GM23338 (cell line): ENCODE measurements around the gene ACSL6. TPM values are rescaled to one million over a fixed set of nuclear protein-coding genes. Genes with fewer than 3 reads are reported as not detected.

ENCODE experiments used
- ATAC-seq: fragments of 200-7000 bp; cut with Tn5 transposase; 3 replicates; pipeline ENCODE4 v1.9.1; 2020
- DNase-seq: peaks from one replicate; pipeline ENCODE4 v3.0.0-alpha.2; 2015; ENCODE audit warnings: low spot score
- H2AFZ ChIP-seq: fragments of 200-600 bp; sonication (generic); 2 replicates; pipeline ENCODE4 v1.8.0; 2016; ENCODE audit warnings: antibody characterized with exemption, mild to moderate bottlenecking, moderate library complexity
- H3F3A ChIP-seq: fragments of 200-600 bp; sonication (generic); replicated peaks from 2 replicates; pipeline ENCODE4 v1.8.0; 2017; ENCODE audit warnings: antibody characterized with exemption, mixed run types, low read depth
- H3K27ac ChIP-seq: fragments of 200-600 bp; sonication (generic); 2 replicates; pipeline ENCODE4 v1.6.1; 2016; ENCODE audit warnings: low read depth
- H3K27me3 ChIP-seq: fragments of 200-600 bp; sonication (generic); 2 replicates; pipeline ENCODE4 v1.8.0; 2016; ENCODE audit warnings: mild to moderate bottlenecking, mixed run types, moderate library complexity; ENCODE audit not compliant: insufficient read depth
- H3K36me3 ChIP-seq: fragments of 200-600 bp; sonication (generic); 2 replicates; pipeline ENCODE4 v1.8.0; 2016; ENCODE audit warnings: mild to moderate bottlenecking; ENCODE audit not compliant: insufficient read depth
- H3K4me1 ChIP-seq: fragments of 200-600 bp; sonication (generic); 2 replicates; pipeline ENCODE4 v1.8.0; 2016; ENCODE audit warnings: mild to moderate bottlenecking, moderate library complexity; ENCODE audit not compliant: insufficient read depth
- H3K4me2 ChIP-seq: fragments of 200-600 bp; sonication (generic); 2 replicates; pipeline ENCODE4 v1.7.1; 2017; ENCODE audit warnings: mixed run types
- H3K4me3 ChIP-seq: fragments of 200-600 bp; sonication (generic); 2 replicates; pipeline ENCODE4 v1.6.1; 2016; ENCODE audit warnings: mixed run types
- H3K79me2 ChIP-seq: fragments of 200-600 bp; sonication (generic); replicated peaks from 2 replicates; pipeline ENCODE4 v1.8.0; 2017; ENCODE audit warnings: mild to moderate bottlenecking; ENCODE audit not compliant: insufficient read depth
- H3K9me2 ChIP-seq: fragments of 200-600 bp; sonication (generic); 2 replicates; pipeline ENCODE4 v1.8.0; 2017; ENCODE audit not compliant: insufficient read depth
- H4K20me1 ChIP-seq: fragments of 200-600 bp; sonication (generic); replicated peaks from 2 replicates; pipeline ENCODE4 v1.8.0; 2017; ENCODE audit warnings: mild to moderate bottlenecking; ENCODE audit not compliant: insufficient read depth
- H3K27ac Mint-ChIP-seq: 2 replicates; pipeline ENCODE4 v1.8.0; 2020; ENCODE audit warnings: inconsistent platforms, mild to moderate bottlenecking, moderate library complexity, mixed read lengths
- H3K27me3 Mint-ChIP-seq: 3 replicates; pipeline ENCODE4 v1.8.0; 2022; ENCODE audit warnings: low read depth, mild to moderate bottlenecking, moderate library complexity, mixed read lengths, inconsistent platforms; ENCODE audit not compliant: insufficient read depth, poor library complexity
- H3K36me3 Mint-ChIP-seq: 3 replicates; pipeline ENCODE4 v1.8.0; 2021; ENCODE audit warnings: low read depth, mild to moderate bottlenecking, inconsistent platforms, moderate library complexity, mixed read lengths
- H3K4me1 Mint-ChIP-seq: 3 replicates; pipeline ENCODE4 v1.8.0; 2020; ENCODE audit warnings: mild to moderate bottlenecking, inconsistent platforms, mixed read lengths
- H3K4me3 Mint-ChIP-seq: 3 replicates; pipeline ENCODE4 v1.8.0; 2021; ENCODE audit warnings: moderate library complexity, mild to moderate bottlenecking, inconsistent platforms, mixed read lengths
- H3K9me3 Mint-ChIP-seq: 3 replicates; pipeline ENCODE4 v1.8.0; 2020; ENCODE audit warnings: moderate library complexity, mild to moderate bottlenecking, inconsistent platforms, mixed read lengths
- CTCF ChIP-seq, 2 experiments: fragments of 200-600 bp in 1 of 2; sonication (generic) in 1 of 2; conservative IDR thresholded peaks; 2 replicates each; pipeline versions ENCODE4 v1.5.1 to v1.6.1; 2016 to 2017; ENCODE audit warnings: antibody characterized with exemption in 2 of 2, low read depth in 2 of 2, mild to moderate bottlenecking in 2 of 2, moderate library complexity in 1 of 2
- EZH2 ChIP-seq: fragments of 200-600 bp; sonication (generic); IDR thresholded peaks from one replicate; pipeline ENCODE4 v1.8.0; 2017; ENCODE audit warnings: antibody characterized with exemption, mild to moderate bottlenecking, low read depth; ENCODE audit not compliant: unreplicated experiment
- EZH2phosphoT487 ChIP-seq: fragments of 200-600 bp; sonication (generic); IDR thresholded peaks from one replicate; pipeline ENCODE4 v1.8.1; 2018; ENCODE audit warnings: antibody characterized with exemption; ENCODE audit not compliant: unreplicated experiment
- JUNB ChIP-seq: IDR thresholded peaks from one replicate; pipeline ENCODE4 v1.6.1; 2016; ENCODE audit warnings: antibody characterized with exemption; ENCODE audit not compliant: unreplicated experiment
- NANOG ChIP-seq: IDR thresholded peaks from 2 replicates; pipeline ENCODE4 v1.6.1; 2016; ENCODE audit warnings: antibody characterized with exemption, borderline replicate concordance
- POLR2AphosphoS5 ChIP-seq: IDR thresholded peaks from 2 replicates; pipeline ENCODE4 v1.6.1; 2016; ENCODE audit warnings: antibody characterized with exemption, low read depth
- ZNF114 ChIP-seq: fragments of 250-450 bp; sonication (Bioruptor Pico); IDR thresholded peaks from 2 replicates; pipeline ENCODE4 v1.5.0; 2020; ENCODE audit warnings: mild to moderate bottlenecking, moderate library complexity
- ZNF331 ChIP-seq: fragments of 250-450 bp; sonication (Bioruptor Pico); IDR thresholded peaks from 2 replicates; pipeline ENCODE4 v1.5.0; 2020; ENCODE audit warnings: low read depth, mild to moderate bottlenecking, moderate library complexity
- polyA plus RNA-seq: library from polyadenylated mRNA; unstranded; fragments of >200 nt; fragmentation: Nextera tagmentation; extraction: Ambion mirVana; gene quantifications from 2 replicates; pipeline ENCODE4 v1.2.1, GENCODE V29; 2016
- total RNA-seq: library from RNA; depleted of rRNA; stranded (reverse); fragments of >200 nt; shearing (Covaris generic); gene quantifications from 2 replicates; pipeline ENCODE4 v1.2.3, GENCODE V29; 2014
- TF ChIP-seq, protein P1 (sequence below): fragments of 250-450 bp; sonication (Bioruptor Pico); IDR thresholded peaks from 2 replicates; pipeline ENCODE4 v1.5.0; 2020; ENCODE audit warnings: mild to moderate bottlenecking, moderate library complexity

ACSL6 gene
- total and polyA plus RNA-seq, 2 experiments from 2014 or later: 0.76 to 3.6 TPM

- Histone ChIP-seq H3K79me2 (no peaks in the 10 kb centered on the region), H3K27ac (no peak overlapping the region), H3F3A (no peaks in the 10 kb centered on the region), H3K9me2 (no peaks in the 10 kb centered on the region), H3K4me2 (no peak overlapping the region), H4K20me1 (no peaks in the 10 kb centered on the region), H3K36me3 (no peaks in the 10 kb centered on the region), H3K4me3 (no peak overlapping the region), H3K4me1 (peaks cover 9% of the 10 kb centered on the region; the same call in 1 of the 2 replicates), H2AFZ (no peak overlapping the region), H3K27me3 (no peaks in the 10 kb centered on the region)
- ATAC-seq: no peak
- Mint-ChIP-seq H3K36me3 (no peaks in the 10 kb centered on the region; the same call in 2 of the 3 replicates), H3K27me3 (peaks cover 2% of the 10 kb centered on the region), H3K27ac (no peak overlapping the region), H3K4me1 (peaks cover 12% of the 10 kb centered on the region), H3K4me3 (no peak overlapping the region), H3K9me3 (no peaks in the 10 kb centered on the region)
- no peak for DNase-seq
- TF ChIP-seq EZH2phosphoT487: no peak
- TF ChIP-seq ZNF114 (CRISPR knock-in tag): no peak
Observed at GRCh38 chr5:131976414-131977211, 34.8 kb downstream of the ACSL6 start.

DNA sequence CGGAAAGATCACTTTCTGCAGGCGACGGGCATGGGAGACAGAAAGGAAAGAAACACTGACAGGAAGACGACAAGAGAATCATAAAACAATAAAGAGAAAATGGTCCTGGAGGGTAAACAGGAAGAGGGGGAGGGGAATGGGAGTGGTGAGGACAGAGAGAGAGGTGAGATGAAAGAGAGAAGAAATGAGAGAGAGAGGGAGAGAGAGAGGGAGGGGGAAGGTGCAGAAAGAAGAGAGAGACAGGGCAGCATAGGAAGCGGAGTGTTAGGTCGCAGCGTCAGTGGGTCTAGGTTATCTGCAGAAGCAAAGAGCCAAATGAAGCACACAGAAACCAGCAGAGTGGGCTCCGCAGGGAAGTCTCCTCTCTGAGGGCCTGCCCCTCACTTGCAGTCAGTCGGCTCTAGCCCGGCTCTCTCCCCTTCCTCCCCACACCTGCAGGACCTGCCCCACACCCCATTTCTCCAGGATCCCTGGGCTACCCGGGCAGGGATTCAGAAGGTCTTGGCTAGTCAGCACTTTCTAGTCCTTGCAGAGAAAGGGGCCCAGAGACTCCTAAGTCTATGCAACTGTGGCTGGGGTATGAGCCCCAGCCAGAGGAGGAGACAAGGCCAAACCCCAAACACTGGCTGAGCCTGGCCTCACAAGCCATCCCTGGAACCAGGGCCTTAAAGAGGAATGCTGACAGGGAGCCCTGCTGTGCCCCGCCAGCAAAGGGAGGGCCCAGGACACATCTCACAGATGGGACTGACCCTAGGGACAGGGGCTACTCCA is 36.3 kb downstream of the ACSL6 start:
- Mint-ChIP-seq H3K36me3 (no peaks in the 10 kb centered on the region; the same call in 2 of the 3 replicates), H3K27ac (no peak overlapping the region), H3K4me1 (peaks cover 12% of the 10 kb centered on the region), H3K9me3 (no peaks in the 10 kb centered on the region), H3K4me3 (peak overlapping the region; percentile 4; the same call in 2 of the 3 replicates), H3K27me3 (no peaks in the 10 kb centered on the region)
- H3K4me2 ChIP-seq: peak overlapping the region; percentile 69; the same call in 1 of the 2 replicates
- peaks cover 9% of the 10 kb centered on the region; the same call in 1 of the 2 replicates for H3K4me1 ChIP-seq
- no peaks in the 10 kb centered on the region for H4K20me1 ChIP-seq
- H2AFZ ChIP-seq: peak overlapping the region; percentile 97
- DNase-seq: peak; percentile 36
- no peaks in the 10 kb centered on the region for H3K79me2 ChIP-seq
- H3K36me3 ChIP-seq: no peaks in the 10 kb centered on the region
- H3K27ac ChIP-seq: no peak overlapping the region
- H3K27me3 ChIP-seq: no peaks in the 10 kb centered on the region
- no peaks in the 10 kb centered on the region for H3K9me2 ChIP-seq
- peak; percentile 85 for ATAC-seq
- H3K4me3 ChIP-seq: peak overlapping the region; percentile 3; the same call in 1 of the 2 replicates
- H3F3A ChIP-seq: no peaks in the 10 kb centered on the region
- TF ChIP-seq ZNF114 (CRISPR knock-in tag): no peak
- TF ChIP-seq POLR2AphosphoS5: no peak
- no peak for TF ChIP-seq NANOG
- no peak for TF ChIP-seq JUNB
- no peak for TF ChIP-seq CTCF (conservative IDR thresholded peaks at IDR 0.05; ENCODE audit: low read depth in 2 of 2)
- no peak for TF ChIP-seq ZNF331
- no peak for TF ChIP-seq EZH2
- TF ChIP-seq, protein P1, sequence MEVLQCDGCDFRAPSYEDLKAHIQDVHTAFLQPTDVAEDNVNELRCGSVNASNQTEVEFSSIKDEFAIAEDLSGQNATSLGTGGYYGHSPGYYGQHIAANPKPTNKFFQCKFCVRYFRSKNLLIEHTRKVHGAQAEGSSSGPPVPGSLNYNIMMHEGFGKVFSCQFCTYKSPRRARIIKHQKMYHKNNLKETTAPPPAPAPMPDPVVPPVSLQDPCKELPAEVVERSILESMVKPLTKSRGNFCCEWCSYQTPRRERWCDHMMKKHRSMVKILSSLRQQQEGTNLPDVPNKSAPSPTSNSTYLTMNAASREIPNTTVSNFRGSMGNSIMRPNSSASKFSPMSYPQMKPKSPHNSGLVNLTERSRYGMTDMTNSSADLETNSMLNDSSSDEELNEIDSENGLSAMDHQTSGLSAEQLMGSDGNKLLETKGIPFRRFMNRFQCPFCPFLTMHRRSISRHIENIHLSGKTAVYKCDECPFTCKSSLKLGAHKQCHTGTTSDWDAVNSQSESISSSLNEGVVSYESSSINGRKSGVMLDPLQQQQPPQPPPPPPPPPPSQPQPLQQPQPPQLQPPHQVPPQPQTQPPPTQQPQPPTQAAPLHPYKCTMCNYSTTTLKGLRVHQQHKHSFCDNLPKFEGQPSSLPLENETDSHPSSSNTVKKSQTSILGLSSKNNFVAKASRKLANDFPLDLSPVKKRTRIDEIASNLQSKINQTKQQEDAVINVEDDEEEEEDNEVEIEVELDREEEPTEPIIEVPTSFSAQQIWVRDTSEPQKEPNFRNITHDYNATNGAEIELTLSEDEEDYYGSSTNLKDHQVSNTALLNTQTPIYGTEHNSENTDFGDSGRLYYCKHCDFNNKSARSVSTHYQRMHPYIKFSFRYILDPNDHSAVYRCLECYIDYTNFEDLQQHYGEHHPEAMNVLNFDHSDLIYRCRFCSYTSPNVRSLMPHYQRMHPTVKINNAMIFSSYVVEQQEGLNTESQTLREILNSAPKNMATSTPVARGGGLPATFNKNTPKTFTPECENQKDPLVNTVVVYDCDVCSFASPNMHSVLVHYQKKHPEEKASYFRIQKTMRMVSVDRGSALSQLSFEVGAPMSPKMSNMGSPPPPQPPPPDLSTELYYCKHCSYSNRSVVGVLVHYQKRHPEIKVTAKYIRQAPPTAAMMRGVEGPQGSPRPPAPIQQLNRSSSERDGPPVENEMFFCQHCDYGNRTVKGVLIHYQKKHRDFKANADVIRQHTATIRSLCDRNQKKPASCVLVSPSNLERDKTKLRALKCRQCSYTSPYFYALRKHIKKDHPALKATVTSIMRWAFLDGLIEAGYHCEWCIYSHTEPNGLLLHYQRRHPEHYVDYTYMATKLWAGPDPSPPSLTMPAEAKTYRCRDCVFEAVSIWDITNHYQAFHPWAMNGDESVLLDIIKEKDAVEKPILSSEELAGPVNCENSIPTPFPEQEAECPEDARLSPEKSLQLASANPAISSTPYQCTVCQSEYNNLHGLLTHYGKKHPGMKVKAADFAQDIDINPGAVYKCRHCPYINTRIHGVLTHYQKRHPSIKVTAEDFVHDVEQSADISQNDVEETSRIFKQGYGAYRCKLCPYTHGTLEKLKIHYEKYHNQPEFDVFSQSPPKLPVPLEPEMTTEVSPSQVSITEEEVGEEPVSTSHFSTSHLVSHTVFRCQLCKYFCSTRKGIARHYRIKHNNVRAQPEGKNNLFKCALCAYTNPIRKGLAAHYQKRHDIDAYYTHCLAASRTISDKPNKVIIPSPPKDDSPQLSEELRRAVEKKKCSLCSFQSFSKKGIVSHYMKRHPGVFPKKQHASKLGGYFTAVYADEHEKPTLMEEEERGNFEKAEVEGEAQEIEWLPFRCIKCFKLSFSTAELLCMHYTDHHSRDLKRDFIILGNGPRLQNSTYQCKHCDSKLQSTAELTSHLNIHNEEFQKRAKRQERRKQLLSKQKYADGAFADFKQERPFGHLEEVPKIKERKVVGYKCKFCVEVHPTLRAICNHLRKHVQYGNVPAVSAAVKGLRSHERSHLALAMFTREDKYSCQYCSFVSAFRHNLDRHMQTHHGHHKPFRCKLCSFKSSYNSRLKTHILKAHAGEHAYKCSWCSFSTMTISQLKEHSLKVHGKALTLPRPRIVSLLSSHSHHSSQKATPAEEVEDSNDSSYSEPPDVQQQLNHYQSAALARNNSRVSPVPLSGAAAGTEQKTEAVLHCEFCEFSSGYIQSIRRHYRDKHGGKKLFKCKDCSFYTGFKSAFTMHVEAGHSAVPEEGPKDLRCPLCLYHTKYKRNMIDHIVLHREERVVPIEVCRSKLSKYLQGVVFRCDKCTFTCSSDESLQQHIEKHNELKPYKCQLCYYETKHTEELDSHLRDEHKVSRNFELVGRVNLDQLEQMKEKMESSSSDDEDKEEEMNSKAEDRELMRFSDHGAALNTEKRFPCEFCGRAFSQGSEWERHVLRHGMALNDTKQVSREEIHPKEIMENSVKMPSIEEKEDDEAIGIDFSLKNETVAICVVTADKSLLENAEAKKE (CRISPR knock-in tag): no peak
